ENCODE measurements around the gene ADM. TPM values are rescaled to one million over a fixed set of nuclear protein-coding genes. Genes with fewer than 3 reads are reported as not detected.

Gene ADM
- total and polyA plus RNA-seq, 3 donors from 2014 or later = 3.5 to 13.1 (median 3.7) TPM

DNA sequence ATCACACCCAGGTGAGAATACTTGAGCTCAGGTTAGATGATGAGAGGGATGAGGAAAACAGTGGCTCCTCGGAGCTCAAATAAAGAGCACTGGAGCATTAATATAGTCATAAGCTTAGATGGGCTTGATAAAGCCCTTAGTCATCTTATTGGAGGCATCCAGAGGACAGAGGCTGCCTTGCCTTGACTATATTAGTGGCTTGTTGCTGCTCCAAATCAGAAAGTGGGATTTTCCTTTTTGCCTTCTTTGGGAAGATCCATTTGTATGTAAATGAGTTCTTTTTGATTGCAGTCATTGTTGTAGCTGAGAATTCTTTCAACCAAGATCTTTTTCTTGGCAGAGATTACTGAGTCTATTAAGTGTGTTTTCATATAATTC, 18.9 kb downstream of the ADM start:
- Histone ChIP-seq H3K27me3 (no peaks in the 10 kb centered on the region), H3K36me3 (ENCODE audit: low read depth, missing control alignments) (no peaks in the 10 kb centered on the region), H3K9me3 (no peaks in the 10 kb centered on the region), H3K27ac (no peak overlapping the region), H3K4me3 (no peak overlapping the region), H3K4me1 (peaks cover 32% of the 10 kb centered on the region)
- intact Hi-C loops (cut with DNase I; ENCODE audit: low total_unique reads) = no loop called here
- DNase-seq = no peak
- TF ChIP-seq POLR2A (IDR thresholded peaks at IDR 0.05) (no peak), CTCF (IDR thresholded peaks at IDR 0.05) (no peak)
- WGBS, 2 donors = 20 to 53% methylated on average over 1 of the region's 1 CpG

DNA sequence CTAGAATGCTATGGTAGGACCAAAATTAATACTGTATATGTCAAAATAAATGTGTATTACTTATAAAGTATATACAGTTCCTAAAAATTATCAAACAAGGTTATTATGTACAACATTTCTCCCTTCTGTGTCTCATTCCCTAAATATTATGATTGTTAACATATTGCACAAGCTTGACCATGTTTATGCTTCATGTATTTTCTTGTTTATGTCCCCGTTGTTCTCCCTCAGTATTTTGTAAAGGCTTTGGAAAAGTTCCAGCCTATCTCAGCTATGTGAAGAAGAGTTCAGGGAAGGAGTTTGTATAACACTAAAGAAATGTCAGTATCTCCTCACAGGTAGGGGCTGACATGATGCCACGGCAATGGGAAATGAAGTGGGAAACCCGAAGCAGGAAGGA, 19.6 kb downstream of the ADM start:
- Histone ChIP-seq H3K36me3 (ENCODE audit: low read depth, missing control alignments) (no peaks in the 10 kb centered on the region), H3K27me3 (no peaks in the 10 kb centered on the region), H3K4me1 (peaks cover 36% of the 10 kb centered on the region), H3K9me3 (no peaks in the 10 kb centered on the region), H3K4me3 (no peak overlapping the region), H3K27ac (no peak overlapping the region)
- DNase-seq = no peak
- intact Hi-C loops (cut with DNase I; ENCODE audit: low total_unique reads) = no loop called here
- WGBS, 2 donors = 72 to 90% methylated on average over 3 of the region's 3 CpGs
- TF ChIP-seq CTCF (IDR thresholded peaks at IDR 0.05) (no peak), POLR2A (IDR thresholded peaks at IDR 0.05) (no peak)

- no peak overlapping the region for H3K4me3 ChIP-seq
- H3K36me3 ChIP-seq (ENCODE audit: low read depth, missing control alignments) = no peaks in the 10 kb centered on the region
- no peaks in the 10 kb centered on the region for H3K27me3 ChIP-seq
- no peaks in the 10 kb centered on the region for H3K9me3 ChIP-seq
- no peak for DNase-seq
- H3K27ac ChIP-seq = peak overlapping the region in 1 of 2 donors; percentile 42
- no peak for TF ChIP-seq POLR2A (IDR thresholded peaks at IDR 0.05)
- TF ChIP-seq CTCF (IDR thresholded peaks at IDR 0.05) = no peak
- 50 to 54% methylated on average over 6 of the region's 6 CpGs for WGBS, 2 donors
- H3K4me1 ChIP-seq = peaks cover 36% of the 10 kb centered on the region
- intact Hi-C loops (cut with DNase I; ENCODE audit: low total_unique reads) = no loop called here
Measured at GRCh38 chr11:10325277-10326011, 20.6 kb downstream of the ADM start.

GRCh38 chr11:10326012-10326964, 21.4 kb downstream of the ADM start:
- no peak for DNase-seq
- Histone ChIP-seq H3K36me3 (ENCODE audit: low read depth, missing control alignments) (no peaks in the 10 kb centered on the region), H3K4me1 (peaks cover 36% of the 10 kb centered on the region), H3K9me3 (no peaks in the 10 kb centered on the region), H3K4me3 (no peak overlapping the region), H3K27me3 (no peaks in the 10 kb centered on the region), H3K27ac (no peak overlapping the region)
- intact Hi-C loops (cut with DNase I; ENCODE audit: low total_unique reads) = no loop called here
- WGBS, 2 donors = 42 to 58% methylated on average over 2 of the region's 2 CpGs
- TF ChIP-seq CTCF (IDR thresholded peaks at IDR 0.05) = no peak
- TF ChIP-seq POLR2A (IDR thresholded peaks at IDR 0.05) = no peak
